ENCODE data around the gene PROSER2.

PROSER2 gene

DNA sequence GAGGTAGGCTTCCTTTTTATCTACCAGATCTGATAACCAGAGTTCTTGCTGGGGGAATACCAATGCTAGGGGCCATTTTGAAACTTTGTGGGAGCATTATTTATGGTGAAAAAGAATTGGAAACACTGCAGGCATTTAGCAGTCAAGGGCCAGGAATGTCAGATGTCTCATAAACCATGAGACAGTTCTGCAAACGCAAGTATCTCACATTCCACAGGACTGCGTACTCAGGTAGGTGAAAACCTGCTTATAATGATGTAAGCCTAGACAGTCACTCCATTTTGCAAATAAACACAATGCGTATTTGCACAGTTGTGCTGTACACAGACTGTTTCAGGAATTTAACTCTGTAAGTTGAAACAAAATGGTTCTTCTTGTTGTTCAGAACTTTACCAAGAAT lies 47.1 kb upstream of the PROSER2 start:
- Histone ChIP-seq H3K9me3 (ENCODE audit: control insufficient read depth, insufficient read depth, low read length) (no peaks in the 10 kb centered on the region), H3K79me2 (ENCODE audit: control insufficient read depth, low read length) (no peaks in the 10 kb centered on the region), H3K4me3 (ENCODE audit: low read length) (no peak overlapping the region), H3K9me2 (replicated peaks; ENCODE audit: control insufficient read depth, low read length) (no peaks in the 10 kb centered on the region), H3F3A (ENCODE audit: control insufficient read depth, insufficient read depth) (no peaks in the 10 kb centered on the region), H3K36me3 (ENCODE audit: control insufficient read depth, low read length) (no peaks in the 10 kb centered on the region), H4K20me1 (ENCODE audit: control insufficient read depth, insufficient read depth, low read depth, low read length) (no peaks in the 10 kb centered on the region), H3K27ac (ENCODE audit: low read depth, low read length) (no peak overlapping the region), H3K27me3 (ENCODE audit: control insufficient read depth, low read length) (peaks cover 8% of the 10 kb centered on the region), H3K4me1 (ENCODE audit: control insufficient read depth, low read length) (no peaks in the 10 kb centered on the region), H3K4me2 (ENCODE audit: low read length) (no peak overlapping the region)
- no peak for TF ChIP-seq EZH2phosphoT487 (IDR thresholded peaks at IDR 0.05; ENCODE audit: borderline replicate concordance, low read length)
- TF ChIP-seq, protein P1, sequence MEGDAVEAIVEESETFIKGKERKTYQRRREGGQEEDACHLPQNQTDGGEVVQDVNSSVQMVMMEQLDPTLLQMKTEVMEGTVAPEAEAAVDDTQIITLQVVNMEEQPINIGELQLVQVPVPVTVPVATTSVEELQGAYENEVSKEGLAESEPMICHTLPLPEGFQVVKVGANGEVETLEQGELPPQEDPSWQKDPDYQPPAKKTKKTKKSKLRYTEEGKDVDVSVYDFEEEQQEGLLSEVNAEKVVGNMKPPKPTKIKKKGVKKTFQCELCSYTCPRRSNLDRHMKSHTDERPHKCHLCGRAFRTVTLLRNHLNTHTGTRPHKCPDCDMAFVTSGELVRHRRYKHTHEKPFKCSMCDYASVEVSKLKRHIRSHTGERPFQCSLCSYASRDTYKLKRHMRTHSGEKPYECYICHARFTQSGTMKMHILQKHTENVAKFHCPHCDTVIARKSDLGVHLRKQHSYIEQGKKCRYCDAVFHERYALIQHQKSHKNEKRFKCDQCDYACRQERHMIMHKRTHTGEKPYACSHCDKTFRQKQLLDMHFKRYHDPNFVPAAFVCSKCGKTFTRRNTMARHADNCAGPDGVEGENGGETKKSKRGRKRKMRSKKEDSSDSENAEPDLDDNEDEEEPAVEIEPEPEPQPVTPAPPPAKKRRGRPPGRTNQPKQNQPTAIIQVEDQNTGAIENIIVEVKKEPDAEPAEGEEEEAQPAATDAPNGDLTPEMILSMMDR (IDR thresholded peaks at IDR 0.05; ENCODE audit: low read depth, low read length, poor library complexity, severe bottlenecking): no peak

DNA sequence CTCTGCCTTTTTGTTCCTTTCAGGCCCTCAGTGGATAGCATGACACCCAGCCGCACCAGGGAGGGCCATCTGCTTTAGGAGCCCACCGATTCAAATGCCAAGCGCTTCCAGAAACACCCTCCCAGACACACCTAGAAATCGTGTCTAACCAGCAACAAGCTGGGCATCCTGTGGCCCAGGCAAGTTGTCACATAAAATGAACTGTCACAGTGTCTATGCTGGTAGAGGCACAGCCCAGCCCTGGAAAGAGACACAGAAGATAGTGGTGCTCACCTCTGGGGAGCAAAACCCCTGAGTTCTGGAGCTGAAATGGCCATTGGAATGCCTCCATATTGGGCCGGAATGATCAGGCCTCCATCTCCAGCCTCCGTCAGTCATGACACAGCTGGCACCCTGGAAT lies 42.0 kb upstream of the PROSER2 start:
- H3K27ac ChIP-seq (ENCODE audit: low read depth, low read length): no peak overlapping the region
- TF ChIP-seq, protein P1 (IDR thresholded peaks at IDR 0.05; ENCODE audit: low read depth, low read length, poor library complexity, severe bottlenecking): no peak
- TF ChIP-seq EZH2phosphoT487 (IDR thresholded peaks at IDR 0.05; ENCODE audit: borderline replicate concordance, low read length): no peak
- H3K9me2 ChIP-seq (replicated peaks; ENCODE audit: control insufficient read depth, low read length): no peaks in the 10 kb centered on the region
- no peaks in the 10 kb centered on the region for H3K9me3 ChIP-seq (ENCODE audit: control insufficient read depth, insufficient read depth, low read length)
- no peaks in the 10 kb centered on the region for H3F3A ChIP-seq (ENCODE audit: control insufficient read depth, insufficient read depth)
- H4K20me1 ChIP-seq (ENCODE audit: control insufficient read depth, insufficient read depth, low read depth, low read length): no peaks in the 10 kb centered on the region
- H3K4me3 ChIP-seq (ENCODE audit: low read length): no peak overlapping the region
- H3K4me1 ChIP-seq (ENCODE audit: control insufficient read depth, low read length): no peaks in the 10 kb centered on the region
- no peaks in the 10 kb centered on the region for H3K79me2 ChIP-seq (ENCODE audit: control insufficient read depth, low read length)
- no peaks in the 10 kb centered on the region for H3K36me3 ChIP-seq (ENCODE audit: control insufficient read depth, low read length)
- H3K4me2 ChIP-seq (ENCODE audit: low read length): no peak overlapping the region
- H3K27me3 ChIP-seq (ENCODE audit: control insufficient read depth, low read length): peaks cover 7% of the 10 kb centered on the region

- H3K4me3 ChIP-seq (ENCODE audit: low read length): no peak overlapping the region
- no peaks in the 10 kb centered on the region for H3K36me3 ChIP-seq (ENCODE audit: control insufficient read depth, low read length)
- H3K9me3 ChIP-seq (ENCODE audit: control insufficient read depth, insufficient read depth, low read length): no peaks in the 10 kb centered on the region
- no peaks in the 10 kb centered on the region for H4K20me1 ChIP-seq (ENCODE audit: control insufficient read depth, insufficient read depth, low read depth, low read length)
- peaks cover 7% of the 10 kb centered on the region for H3K27me3 ChIP-seq (ENCODE audit: control insufficient read depth, low read length)
- no peak overlapping the region for H3K4me2 ChIP-seq (ENCODE audit: low read length)
- no peaks in the 10 kb centered on the region for H3F3A ChIP-seq (ENCODE audit: control insufficient read depth, insufficient read depth)
- no peaks in the 10 kb centered on the region for H3K9me2 ChIP-seq (replicated peaks; ENCODE audit: control insufficient read depth, low read length)
- no peak overlapping the region for H3K27ac ChIP-seq (ENCODE audit: low read depth, low read length)
- no peaks in the 10 kb centered on the region for H3K79me2 ChIP-seq (ENCODE audit: control insufficient read depth, low read length)
- no peaks in the 10 kb centered on the region for H3K4me1 ChIP-seq (ENCODE audit: control insufficient read depth, low read length)
- TF ChIP-seq EZH2phosphoT487 (IDR thresholded peaks at IDR 0.05; ENCODE audit: borderline replicate concordance, low read length): no peak
- TF ChIP-seq, protein P1 (IDR thresholded peaks at IDR 0.05; ENCODE audit: low read depth, low read length, poor library complexity, severe bottlenecking): peak; percentile 78
Measured at GRCh38 chr10:11782793-11783557, 40.2 kb upstream of the PROSER2 start.
